ENCODE data around the gene PRAMEF12. TPM values are rescaled to one million over a fixed set of nuclear protein-coding genes. Genes with fewer than 3 reads are reported as not detected.

PRAMEF12 gene
- total RNA-seq, 4 donors from 2014 or later: not detected

- TF ChIP-seq CTCF (IDR thresholded peaks at IDR 0.05; ENCODE audit: low read depth): no peak
These were observed 2.9 kb upstream of the PRAMEF12 start for GRCh38 chr1:12770620-12771019.

GRCh38 chr1:12771186-12771585 lies 2.4 kb upstream of the PRAMEF12 start:
- no peak for TF ChIP-seq CTCF (IDR thresholded peaks at IDR 0.05; ENCODE audit: low read depth)

- TF ChIP-seq CTCF (IDR thresholded peaks at IDR 0.05; ENCODE audit: low read depth): no peak
These were observed 1.0 kb upstream of the PRAMEF12 start for GRCh38 chr1:12772520-12772919.

GRCh38 chr1:12774801-12775345 lies 1.3 kb downstream of the PRAMEF12 start:
- no peak for TF ChIP-seq CTCF (IDR thresholded peaks at IDR 0.05; ENCODE audit: low read depth)

- TF ChIP-seq CTCF (IDR thresholded peaks at IDR 0.05; ENCODE audit: low read depth): no peak
These were observed 1.9 kb downstream of the PRAMEF12 start for GRCh38 chr1:12775443-12775842.

- TF ChIP-seq CTCF (IDR thresholded peaks at IDR 0.05; ENCODE audit: low read depth): no peak
These were observed 3.4 kb downstream of the PRAMEF12 start for GRCh38 chr1:12776801-12777557.

GRCh38 chr1:12778061-12778460 lies 4.5 kb downstream of the PRAMEF12 start:
- TF ChIP-seq CTCF (IDR thresholded peaks at IDR 0.05; ENCODE audit: low read depth): no peak
